Vagina (tissue), 2 donors: ENCODE results near the gene PROK2.

Experiments
- CTCF ChIP-seq, 3 experiments: fragments of 450-650 bp in 2 of 3; fragments of 200-600 bp in 1 of 3; sonication (generic) in 1 of 3; IDR thresholded peaks; one replicate each; pipeline ENCODE4 v1.5.1; 2017 to 2019; ENCODE audit warnings: antibody characterized with exemption in 3 of 3, mild to moderate bottlenecking in 2 of 3, moderate library complexity in 2 of 3
- POLR2A ChIP-seq, 2 donors: fragments of 450-650 bp; IDR thresholded peaks; one replicate each; pipeline ENCODE4 v1.6.1; 2017; ENCODE audit warnings: antibody characterized with exemption in 2 of 2, mild to moderate bottlenecking in 2 of 2, moderate library complexity in 2 of 2
- POLR2AphosphoS5 ChIP-seq, 2 donors: sonication (generic); formaldehyde crosslinking; IDR thresholded peaks; one replicate each; pipeline ENCODE4 v1.9.0; 2017; ENCODE audit warnings: antibody characterized with exemption in 2 of 2, mild to moderate bottlenecking in 2 of 2, low read depth in 1 of 2; ENCODE audit not compliant: insufficient read depth in 1 of 2

- TF ChIP-seq POLR2A (IDR thresholded peaks at IDR 0.05) (no peak), CTCF (IDR thresholded peaks at IDR 0.05) (no peak), POLR2AphosphoS5 (IDR thresholded peaks at IDR 0.05; ENCODE audit: insufficient read depth in 1 of 2, low read depth in 1 of 2) (no peak)
These were observed 15.1 kb upstream of the PROK2 start for GRCh38 chr3:71800023-71800422.
